HCT116 (cell line): ENCODE results near the gene IFI30. TPM values are rescaled to one million over a fixed set of nuclear protein-coding genes. Genes with fewer than 3 reads are reported as not detected.

Source experiments
- ATAC-seq: fragments of 200-7000 bp; cut with Tn5 transposase; 2 replicates; pipeline ENCODE4 v1.9.1; 2020; ENCODE audit warnings: mild to moderate bottlenecking, moderate library complexity
- BruUV-seq: library from RNA; stranded (reverse); fragments of 400-500 nt; replicated peaks from 2 replicates; lab custom pipeline; 2021; lab: Mats Ljungman, UMichigan
- CTCF ChIA-PET: fragments of 300-600 bp; sonication (Branson Sonifier 250); formaldehyde crosslinking; loops from one replicate; lab custom pipeline; 2021; ENCODE audit warnings: antibody characterized with exemption; lab: Charles Lee
- POLR2A ChIA-PET: fragments of 300-600, 350-600 bp; sonication (Branson Sonifier 250); formaldehyde crosslinking; loops from one replicate; lab custom pipeline; 2021; ENCODE audit warnings: antibody characterized with exemption; lab: Charles Lee
- RAD21 ChIA-PET, 2 experiments: fragments of 300-600 bp; sonication (Branson Sonifier 250); formaldehyde crosslinking; loops; one replicate each; lab custom pipeline; 2023; ENCODE audit warnings: low total read pairs in 2 of 2; ENCODE audit not compliant: uncharacterized antibody in 2 of 2, unreplicated experiment in 2 of 2, low non-redundant PET in 1 of 2; lab: Charles Lee
- DNase-seq: peaks from one replicate; pipeline ENCODE4 v3.0.0-alpha.2; 2010; ENCODE audit warnings: low read depth, low spot score
- H2AFZ ChIP-seq: fragments of 200-600 bp; shearing (Covaris generic), sonication (generic); 2 replicates; pipeline ENCODE4 v1.6.1; 2017; ENCODE audit warnings: low read depth, mixed run types, mixed read lengths, antibody characterized with exemption, low read length; ENCODE audit not compliant: poor library complexity, severe bottlenecking
- H3K27ac ChIP-seq: 2 replicates; pipeline ENCODE4 v1.5.1; 2012; ENCODE audit warnings: low read depth, low read length
- H3K27me3 ChIP-seq: fragments of 200-600 bp; sonication (generic); 2 replicates; pipeline ENCODE4 v1.6.1; 2016; ENCODE audit warnings: mixed run types, low read length, mixed read lengths; ENCODE audit not compliant: insufficient read depth
- H3K36me3 ChIP-seq, 2 experiments: fragments of 200-500 bp in 1 of 2; fragments of 200-600 bp in 1 of 2; sonication (Bioruptor generic) in 1 of 2; sonication (generic) in 1 of 2; 2 replicates each; pipeline versions ENCODE4 v1.5.1 to v1.6.1; 2014 to 2016; ENCODE audit warnings: low read length in 2 of 2, inconsistent platforms in 1 of 2, mixed read lengths in 1 of 2, mixed run types in 1 of 2; ENCODE audit not compliant: insufficient read depth in 2 of 2, control insufficient read depth in 1 of 2
- H3K4me1 ChIP-seq, 2 experiments: fragments of 200-600 bp in 1 of 2; sonication (generic) in 1 of 2; 2 replicates each; pipeline versions ENCODE4 v1.5.1 to v1.6.1; 2012 to 2017; ENCODE audit warnings: low read length in 2 of 2, inconsistent platforms in 1 of 2, mild to moderate bottlenecking in 1 of 2, mixed read lengths in 1 of 2, mixed run types in 1 of 2, moderate library complexity in 1 of 2; ENCODE audit not compliant: insufficient read depth in 2 of 2, control insufficient read depth in 1 of 2
- H3K4me2 ChIP-seq: fragments of 200-600 bp; sonication (generic); 2 replicates; pipeline ENCODE4 v1.6.1; 2017; ENCODE audit warnings: mixed run types, low read length, mixed read lengths
- H3K4me3 ChIP-seq, 2 experiments: fragments of 200-600 bp in 1 of 2; sonication (generic) in 1 of 2; replicated peaks in 1 of 2; 2 replicates each; pipeline ENCODE4 v1.5.1; 2011 to 2016; ENCODE audit warnings: low read length in 2 of 2, control low read depth in 1 of 2, low read depth in 1 of 2, mild to moderate bottlenecking in 1 of 2, mixed read lengths in 1 of 2, mixed run types in 1 of 2
- H3K79me2 ChIP-seq: fragments of 200-600 bp; sonication (generic); 2 replicates; pipeline ENCODE4 v1.6.1; 2017; ENCODE audit warnings: mild to moderate bottlenecking, mixed run types, low read length, moderate library complexity, mixed read lengths; ENCODE audit not compliant: insufficient read depth
- H3K9ac ChIP-seq: fragments of 200-600 bp; sonication (generic); 2 replicates; pipeline ENCODE4 v1.6.1; 2016; ENCODE audit warnings: low read length, mixed read lengths
- H3K9me2 ChIP-seq: fragments of 200-600 bp; sonication (generic), shearing (Covaris generic); 2 replicates; pipeline ENCODE4 v1.6.1; 2017; ENCODE audit warnings: mixed run types, mild to moderate bottlenecking, moderate library complexity; ENCODE audit not compliant: insufficient read depth
- H3K9me3 ChIP-seq, 2 experiments: fragments of 200-500 bp in 1 of 2; fragments of 200-600 bp in 1 of 2; sonication (Bioruptor generic) in 1 of 2; sonication (generic) in 1 of 2; 2 replicates each; pipeline ENCODE4 v1.6.1; 2014 to 2017; ENCODE audit warnings: low read length in 2 of 2, mixed read lengths in 2 of 2, inconsistent platforms in 1 of 2, low read depth in 1 of 2, mild to moderate bottlenecking in 1 of 2, mixed run types in 1 of 2, moderate library complexity in 1 of 2; ENCODE audit not compliant: control insufficient read depth in 1 of 2, insufficient read depth in 1 of 2
- H4K20me1 ChIP-seq: fragments of 200-600 bp; sonication (generic), shearing (Covaris generic); 2 replicates; pipeline ENCODE4 v1.6.1; 2017; ENCODE audit warnings: mixed run types, mild to moderate bottlenecking, moderate library complexity; ENCODE audit not compliant: insufficient read depth
- ATF3 ChIP-seq: IDR thresholded peaks from 2 replicates; pipeline ENCODE4 v1.6.1; 2012
- MAX ChIP-seq: IDR thresholded peaks from 2 replicates; pipeline ENCODE4 v1.6.1; 2012
- RAD21 ChIP-seq: IDR thresholded peaks from 2 replicates; pipeline ENCODE4 v1.6.1; 2012; ENCODE audit warnings: low read depth, mild to moderate bottlenecking
- YY1 ChIP-seq: IDR thresholded peaks from 2 replicates; pipeline ENCODE4 v1.6.1; 2011; ENCODE audit warnings: low read length, low read depth, moderate library complexity, mild to moderate bottlenecking; ENCODE audit not compliant: insufficient replicate concordance; ENCODE audit errors: extremely low read depth
- ZFX ChIP-seq: fragments of 450-650 bp; IDR thresholded peaks from 2 replicates; pipeline ENCODE4 v1.6.1; 2017
- intact Hi-C: fragments of 100-400 bp; cut with micrococcal nuclease; formaldehyde crosslinking; loops from 2 replicates; pipeline ENCODE4 v1.10.0; 2022
- total RNA-seq: library from RNA; stranded (reverse); gene quantifications from one replicate; pipeline ENCODE4 v1.2.1, GENCODE V29; 2021; ENCODE audit not compliant: unreplicated experiment

Gene IFI30
- total RNA-seq, 1 experiment from 2014 or later: 64.6 TPM

GRCh38 chr19:18140473-18140872 is 33.1 kb upstream of the IFI30 start:
- DNase-seq (no peak), ATAC-seq (no peak)
- RAD21 ChIA-PET: no interaction called here
- Histone ChIP-seq H3K9ac (no peak overlapping the region), H3K4me1 (no peaks in the 10 kb centered on the region), H4K20me1 (no peaks in the 10 kb centered on the region), H3K27me3 (no peaks in the 10 kb centered on the region), H3K9me2 (no peaks in the 10 kb centered on the region), H3K9me3 (no peaks in the 10 kb centered on the region), H3K79me2 (no peaks in the 10 kb centered on the region), H3K4me3 (no peak overlapping the region), H3K27ac (no peak overlapping the region), H3K4me2 (no peak overlapping the region), H3K36me3 (peaks cover 9 to 23% of the 10 kb centered on the region in 2 experiments; a peak in 3 of 4 replicates), H2AFZ (no peak overlapping the region)
- CTCF ChIA-PET: interaction anchor here (1.0 kb wide), 1 partner anchor 27 kb away, joined by 3 read pairs; no protein-coding TSS in a partner anchor
- no TSS peak for BruUV-seq
- no peak for TF ChIP-seq YY1
- TF ChIP-seq RAD21: no peak
- no peak for TF ChIP-seq MAX
- no peak for TF ChIP-seq ZFX
- POLR2A ChIA-PET: interaction anchor here (0.6 kb wide), 1 partner anchor 14 kb away, joined by 3 read pairs; no protein-coding TSS in a partner anchor
- intact Hi-C loops: no loop called here

- Histone ChIP-seq H3K4me2 (no peak overlapping the region), H3K9me3 (no peaks in the 10 kb centered on the region), H3K79me2 (no peaks in the 10 kb centered on the region), H3K36me3 (peaks cover 9 to 23% of the 10 kb centered on the region in 2 experiments; a peak in 3 of 4 replicates), H3K9ac (no peak overlapping the region), H3K27me3 (no peaks in the 10 kb centered on the region), H2AFZ (no peak overlapping the region), H3K4me1 (no peaks in the 10 kb centered on the region), H4K20me1 (no peaks in the 10 kb centered on the region), H3K4me3 (no peak overlapping the region), H3K9me2 (no peaks in the 10 kb centered on the region), H3K27ac (no peak overlapping the region)
- ChIA-PET RAD21 (no interaction called here), CTCF (interaction anchor here (0.6 to 1.0 kb wide), 2 partner anchors 28 to 35 kb away, joined by 3 read pairs; no protein-coding TSS in a partner anchor), POLR2A (interaction anchor here (0.6 kb wide), 1 partner anchor 15 kb away, joined by 3 read pairs; no protein-coding TSS in a partner anchor)
- ATAC-seq: no peak
- no peak for TF ChIP-seq ATF3
- intact Hi-C loops: no loop called here
- BruUV-seq: no TSS peak
- DNase-seq: no peak
These were observed 32.6 kb upstream of the IFI30 start for GRCh38 chr19:18141031-18141430.
